Adrenal gland (tissue), 12 donors: ENCODE data around the gene FIBIN. TPM values are rescaled to one million over a fixed set of nuclear protein-coding genes. Genes with fewer than 3 reads are reported as not detected.

Source experiments
- DNase-seq, 7 donors: peaks; one replicate each; pipeline ENCODE4 v3.0.0-alpha.2; 2019 to 2020
- H3K27ac ChIP-seq, 5 donors: fragments of 200-600 bp; sonication (generic) in 4 of 5; 1 replicate in 3 of 5; 2 replicates in 2 of 5; pipeline versions ENCODE4 v1.5.1 to v1.8.0; 2016 to 2020; ENCODE audit warnings: mild to moderate bottlenecking in 1 of 5
- H3K27me3 ChIP-seq: fragments of 200-600 bp; 2 replicates; pipeline ENCODE4 v1.8.0; 2021
- H3K36me3 ChIP-seq, 2 donors: fragments of 200-600 bp; replicated peaks in 1 of 2; 1 replicate in 1 of 2; 2 replicates in 1 of 2; pipeline versions ENCODE4 v1.5.1 to v1.8.0; 2018 to 2022
- H3K4me1 ChIP-seq, 2 donors: fragments of 200-600 bp; replicated peaks in 1 of 2; 1 replicate in 1 of 2; 2 replicates in 1 of 2; pipeline versions ENCODE4 v1.5.1 to v1.8.0; 2018 to 2021
- H3K4me3 ChIP-seq, 4 donors: fragments of 200-600 bp; sonication (generic) in 3 of 4; one replicate each; pipeline ENCODE4 v1.5.1; 2016 to 2018
- H3K9me3 ChIP-seq, 3 donors: fragments of 200-600 bp; sonication (generic) in 1 of 3; replicated peaks in 1 of 3; 1 replicate in 2 of 3; 2 replicates in 1 of 3; pipeline versions ENCODE4 v1.5.1 to v1.8.0; 2016 to 2021
- POLR2A ChIP-seq, 2 donors: fragments of 450-650 bp; IDR thresholded peaks; one replicate each; pipeline ENCODE4 v1.6.1; 2017; ENCODE audit warnings: antibody characterized with exemption in 2 of 2, mild to moderate bottlenecking in 2 of 2, moderate library complexity in 1 of 2
- WGBS, 4 donors: extraction: QIAGEN DNeasy Blood & Tissue Kit in 2 of 4; methylation state at CpG; one replicate each; pipeline versions ENCODE4 v1.1.5 to v1.1.7; 2013 to 2017; 5-methylcytosine and 5-hydroxymethylcytosine counted together
- intact Hi-C, 2 donors: fragments of 100-400 bp; cut with DNase I; formaldehyde crosslinking; loops; one replicate each; pipeline versions ENCODE4 v1.14.1 to v1.15.0; 2022 to 2023
- polyA plus RNA-seq, 3 donors: library from polyadenylated mRNA; stranded (reverse); fragments of 200-250 nt in 2 of 3; fragments of 350-450 nt in 1 of 3; fragmentation: Illumina TruSeq in 1 of 3; extraction: RNeasy Lipid Tissue Mini Kit (QIAGEN cat#74804) in 1 of 3; gene quantifications; one replicate each; pipeline ENCODE4 v1.2.3, GENCODE V29; 2013 to 2014
- total RNA-seq, 9 donors: library from RNA; depleted of rRNA in 4 of 9; stranded (reverse); fragments of >200 nt in 4 of 9; fragments of 120-200 nt in 1 of 9; fragmentation: NEBNext Ultra II Directional in 1 of 9; extraction: Animal tissue kit (Norgen Biotek cat#: 25700) in 1 of 9; gene quantifications; one replicate each; pipeline versions ENCODE4 v1.1.0 to v1.2.4, GENCODE V29; 2013 to 2023
- TF ChIP-seq, protein P1 (sequence below), 6 experiments: fragments of 450-650 bp in 4 of 6; fragments of 200-600 bp in 2 of 6; sonication (generic) in 1 of 6; IDR thresholded peaks; 1 replicate in 5 of 6; 2 replicates in 1 of 6; pipeline versions ENCODE4 v1.5.1 to v1.8.0; 2016 to 2021; ENCODE audit warnings: antibody characterized with exemption in 6 of 6, mild to moderate bottlenecking in 2 of 6, moderate library complexity in 1 of 6
- donor health status: healthy with polysubstance abuse.
- donor health status: Bipolar disorder and iron deficiency.
- donor health status: DM: yes; HTN: yes; CAD: no.
- donor health status: DM: no; HTN: no; CAD: no.
- donor health status: DM: no; HTN: no; CAD: no.
- donor health status: DM: yes; HTN: yes; CAD: no.

FIBIN gene
- total and polyA plus RNA-seq, 12 donors = 1.4 to 11.1 (median 3.9) TPM

DNA sequence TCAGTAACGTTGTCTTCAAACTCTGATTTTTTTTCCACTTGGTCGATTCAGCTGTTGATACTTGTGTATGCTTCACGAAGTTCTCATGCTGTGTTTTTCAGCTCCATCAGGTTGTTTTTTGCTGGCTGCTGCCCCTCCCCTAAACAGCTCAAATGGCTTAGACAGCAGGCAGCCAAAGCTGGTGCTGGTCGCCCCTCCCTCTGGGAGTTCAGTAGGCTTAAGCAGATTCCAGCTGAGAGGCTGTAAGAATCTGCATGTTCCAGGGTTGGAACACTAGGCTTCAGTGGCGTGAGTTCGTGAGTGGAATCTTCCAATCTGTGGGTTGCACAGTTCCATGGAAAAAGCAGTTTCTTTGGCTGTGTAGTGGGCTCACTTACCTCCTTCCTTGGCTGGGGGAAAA, 10.3 kb upstream of the FIBIN start:
- Histone ChIP-seq H3K9me3 (no peaks in the 10 kb centered on the region), H3K4me1 (no peaks in the 10 kb centered on the region), H3K27me3 (no peaks in the 10 kb centered on the region), H3K27ac (no peak overlapping the region), H3K36me3 (no peaks in the 10 kb centered on the region), H3K4me3 (no peak overlapping the region)
- no peak for TF ChIP-seq POLR2A (IDR thresholded peaks at IDR 0.05)
- TF ChIP-seq, protein P1, sequence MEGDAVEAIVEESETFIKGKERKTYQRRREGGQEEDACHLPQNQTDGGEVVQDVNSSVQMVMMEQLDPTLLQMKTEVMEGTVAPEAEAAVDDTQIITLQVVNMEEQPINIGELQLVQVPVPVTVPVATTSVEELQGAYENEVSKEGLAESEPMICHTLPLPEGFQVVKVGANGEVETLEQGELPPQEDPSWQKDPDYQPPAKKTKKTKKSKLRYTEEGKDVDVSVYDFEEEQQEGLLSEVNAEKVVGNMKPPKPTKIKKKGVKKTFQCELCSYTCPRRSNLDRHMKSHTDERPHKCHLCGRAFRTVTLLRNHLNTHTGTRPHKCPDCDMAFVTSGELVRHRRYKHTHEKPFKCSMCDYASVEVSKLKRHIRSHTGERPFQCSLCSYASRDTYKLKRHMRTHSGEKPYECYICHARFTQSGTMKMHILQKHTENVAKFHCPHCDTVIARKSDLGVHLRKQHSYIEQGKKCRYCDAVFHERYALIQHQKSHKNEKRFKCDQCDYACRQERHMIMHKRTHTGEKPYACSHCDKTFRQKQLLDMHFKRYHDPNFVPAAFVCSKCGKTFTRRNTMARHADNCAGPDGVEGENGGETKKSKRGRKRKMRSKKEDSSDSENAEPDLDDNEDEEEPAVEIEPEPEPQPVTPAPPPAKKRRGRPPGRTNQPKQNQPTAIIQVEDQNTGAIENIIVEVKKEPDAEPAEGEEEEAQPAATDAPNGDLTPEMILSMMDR (IDR thresholded peaks at IDR 0.05) = no peak
- 60 to 74% (median 67%) methylated on average over 6 of the region's 6 CpGs for WGBS, 4 donors
- no peak for DNase-seq
- intact Hi-C loops = no loop called here

DNA sequence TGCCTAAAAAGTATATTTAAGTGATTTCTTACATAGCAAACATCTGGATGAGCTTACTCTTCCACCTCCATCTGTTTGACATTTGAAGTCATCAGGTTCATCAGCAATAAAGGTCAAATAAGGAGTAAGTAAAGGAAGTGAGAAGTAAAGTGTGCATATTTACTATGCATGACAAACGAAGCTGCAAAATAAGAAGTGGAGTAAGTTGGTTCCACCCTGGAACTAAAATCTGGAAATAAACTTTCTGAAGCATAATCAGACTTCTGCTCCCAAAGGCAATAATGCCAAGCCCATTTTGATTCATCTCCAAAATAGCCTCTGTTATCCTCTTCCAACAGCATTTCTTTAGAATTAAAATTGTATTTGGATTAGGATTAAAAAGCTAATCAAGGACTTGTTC, 8.4 kb upstream of the FIBIN start:
- Histone ChIP-seq H3K36me3 (no peaks in the 10 kb centered on the region), H3K9me3 (no peaks in the 10 kb centered on the region), H3K27me3 (no peaks in the 10 kb centered on the region), H3K27ac (no peak overlapping the region), H3K4me1 (no peaks in the 10 kb centered on the region), H3K4me3 (no peak overlapping the region)
- intact Hi-C loops = no loop called here
- WGBS, 4 donors = 30 to 41% (median 35%) methylated on average over 1 of the region's 1 CpG
- no peak for TF ChIP-seq POLR2A (IDR thresholded peaks at IDR 0.05)
- TF ChIP-seq, protein P1 (IDR thresholded peaks at IDR 0.05) = no peak
- DNase-seq = no peak

DNA sequence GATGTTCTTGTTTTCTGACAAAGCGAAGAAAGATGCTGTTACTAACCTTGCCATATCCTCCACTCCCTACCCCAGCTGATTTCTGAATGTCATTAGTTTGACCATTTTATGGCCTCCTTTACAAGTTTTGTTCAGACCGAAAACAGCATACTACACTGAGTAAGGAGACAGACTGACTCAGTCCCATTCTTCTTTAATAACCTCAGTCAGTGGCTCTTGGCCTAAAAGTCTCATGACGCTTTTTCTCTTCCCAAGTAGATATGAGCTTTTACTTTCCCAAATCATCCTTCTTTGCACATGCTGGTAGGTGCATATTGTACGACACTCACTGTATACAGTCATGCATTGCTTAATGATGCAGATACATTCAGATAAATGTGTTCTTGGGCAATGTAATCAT, 8.0 kb upstream of the FIBIN start:
- Histone ChIP-seq H3K4me1 (no peaks in the 10 kb centered on the region), H3K27ac (no peak overlapping the region), H3K9me3 (no peaks in the 10 kb centered on the region), H3K36me3 (no peaks in the 10 kb centered on the region), H3K4me3 (no peak overlapping the region), H3K27me3 (no peaks in the 10 kb centered on the region)
- DNase-seq = no peak
- intact Hi-C loops = no loop called here
- 73 to 81% (median 80%) methylated on average over 4 of the region's 4 CpGs for WGBS, 4 donors
- TF ChIP-seq, protein P1 (IDR thresholded peaks at IDR 0.05) = no peak
- no peak for TF ChIP-seq POLR2A (IDR thresholded peaks at IDR 0.05)

DNA sequence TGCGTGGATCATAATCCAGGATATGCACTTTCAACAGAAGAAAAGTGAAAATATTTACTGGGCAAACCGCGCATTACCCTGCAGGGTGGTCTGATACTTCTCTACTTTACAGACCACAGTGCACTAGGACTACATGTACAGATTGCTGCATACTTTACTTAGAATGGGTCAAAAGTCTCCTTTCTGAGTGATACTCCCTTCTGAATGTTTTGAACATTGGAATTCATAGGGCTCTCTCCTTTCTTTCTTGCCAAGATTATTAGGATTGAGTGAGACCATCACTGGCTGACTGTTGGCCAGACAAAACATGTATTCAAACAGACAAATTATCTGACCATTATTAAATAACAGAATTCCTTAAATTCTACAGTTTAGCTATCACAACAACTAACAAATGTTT, 6.6 kb upstream of the FIBIN start:
- WGBS, 4 donors = 75 to 88% (median 77%) methylated on average over 3 of the region's 3 CpGs
- no peaks in the 10 kb centered on the region for H3K9me3 ChIP-seq
- no peak for TF ChIP-seq POLR2A (IDR thresholded peaks at IDR 0.05)
- TF ChIP-seq, protein P1 (IDR thresholded peaks at IDR 0.05) = no peak
- intact Hi-C loops = no loop called here
- H3K4me1 ChIP-seq = no peaks in the 10 kb centered on the region
- DNase-seq = no peak
- no peak overlapping the region for H3K27ac ChIP-seq
- H3K4me3 ChIP-seq = no peak overlapping the region
- no peaks in the 10 kb centered on the region for H3K36me3 ChIP-seq
- no peaks in the 10 kb centered on the region for H3K27me3 ChIP-seq
